K562 (cell line): ENCODE measurements around the gene CFAP54. TPM values are rescaled to one million over a fixed set of nuclear protein-coding genes. Genes with fewer than 3 reads are reported as not detected.

Experiments
- ATAC-seq: fragments of 200-7000 bp; cut with Tn5 transposase; 3 replicates; pipeline ENCODE4 v1.9.1; 2020; ENCODE audit warnings: moderate library complexity
- BruUV-seq: library from RNA; stranded (reverse); fragments of 400-500 nt; replicated peaks from 2 replicates; lab custom pipeline; 2021; lab: Mats Ljungman, UMichigan
- CTCF ChIA-PET: fragments of 300-600 bp; formaldehyde crosslinking; extraction: SDS; loops from one replicate; lab custom pipeline; 2021; ENCODE audit warnings: low intra/inter-chr PET ratio; lab: Yijun Ruan, JAX
- POLR2A ChIA-PET: fragments of 300-600, 350-650 bp; sonication (Branson Sonifier 250); formaldehyde crosslinking; extraction: SDS; loops from one replicate; lab custom pipeline; 2021; ENCODE audit warnings: antibody characterized with exemption, inconsistent platforms; lab: Yijun Ruan, JAX
- DNase-seq, 4 experiments: peaks; one replicate each; pipeline versions ENCODE4 v3.0.0 to v3.0.0-alpha.2; 2011 to 2018; ENCODE audit warnings: low spot score in 3 of 4, mixed read lengths in 3 of 4; ENCODE audit errors: extremely low read depth in 1 of 4
- FAIRE-seq: peaks from 2 replicates; lab custom pipeline; 2011; peaks lifted over from hg19 to GRCh38; lab: Jason Lieb, UNC
- H2AFZ ChIP-seq: 2 replicates; pipeline ENCODE4 v1.6.0; 2011; ENCODE audit warnings: low read depth, low read length, control low read depth, inconsistent platforms
- H3K27ac ChIP-seq: fragments of 200-600 bp; 3 replicates; pipeline ENCODE4 v1.8.0; 2011; ENCODE audit warnings: low read depth, mild to moderate bottlenecking, control low read depth, inconsistent platforms, low read length, moderate library complexity, mixed read lengths; ENCODE audit errors: extremely low read depth
- H3K27me3 ChIP-seq, 2 experiments: fragments of 300-600 bp in 1 of 2; 2 replicates in 1 of 2; 3 replicates in 1 of 2; pipeline versions ENCODE4 v1.6.0 to v1.8.0; 2011; ENCODE audit warnings: inconsistent platforms in 2 of 2, low read length in 2 of 2, mild to moderate bottlenecking in 1 of 2, mixed read lengths in 1 of 2, moderate library complexity in 1 of 2; ENCODE audit not compliant: control insufficient read depth in 2 of 2, insufficient read depth in 2 of 2
- H3K36me3 ChIP-seq: fragments of 300-600 bp; 3 replicates; pipeline ENCODE4 v1.8.0; 2011; ENCODE audit warnings: mild to moderate bottlenecking, low read length, inconsistent platforms; ENCODE audit not compliant: control insufficient read depth, insufficient read depth
- H3K4me1 ChIP-seq, 2 experiments: fragments of 200-600 bp in 1 of 2; replicated peaks in 1 of 2; 2 replicates in 1 of 2; 3 replicates in 1 of 2; pipeline versions ENCODE4 v1.5.1 to v1.8.0; 2011; ENCODE audit warnings: inconsistent platforms in 2 of 2, low read length in 2 of 2, mild to moderate bottlenecking in 1 of 2, mixed read lengths in 1 of 2, moderate library complexity in 1 of 2; ENCODE audit not compliant: control insufficient read depth in 2 of 2, insufficient read depth in 2 of 2
- H3K4me2 ChIP-seq: 2 replicates; pipeline ENCODE4 v1.6.1; 2011; ENCODE audit warnings: low read length, control low read depth, inconsistent platforms, mixed read lengths; ENCODE audit not compliant: insufficient read depth
- H3K4me3 ChIP-seq: fragments of 200-600 bp; sonication (generic), shearing (Covaris generic); 2 replicates; pipeline ENCODE4 v1.5.1; 2016; ENCODE audit warnings: control low read depth, inconsistent platforms
- H3K79me2 ChIP-seq: fragments of 200-600 bp; 3 replicates; pipeline ENCODE4 v1.8.0; 2011; ENCODE audit warnings: low read length, inconsistent platforms; ENCODE audit not compliant: control insufficient read depth, insufficient read depth
- H3K9ac ChIP-seq, 2 experiments: 2 replicates each; pipeline versions ENCODE4 v1.6.0 to v1.6.1; 2011; ENCODE audit warnings: low read depth in 2 of 2, low read length in 2 of 2, control low read depth in 1 of 2, inconsistent platforms in 1 of 2, mild to moderate bottlenecking in 1 of 2, mixed read lengths in 1 of 2; ENCODE audit not compliant: insufficient read depth in 1 of 2
- H3K9me1 ChIP-seq: one replicate; pipeline ENCODE4 v1.6.0; 2011; ENCODE audit warnings: inconsistent platforms, mild to moderate bottlenecking, low read length, moderate library complexity; ENCODE audit not compliant: control insufficient read depth, insufficient read depth
- H3K9me3 ChIP-seq: replicated peaks from 2 replicates; pipeline ENCODE4 v1.5.1; 2011; ENCODE audit warnings: low read depth, low read length, inconsistent platforms; ENCODE audit not compliant: control insufficient read depth, insufficient read depth
- H4K20me1 ChIP-seq: replicated peaks from 2 replicates; pipeline ENCODE4 v1.6.1; 2011; ENCODE audit warnings: low read length, inconsistent platforms, mixed read lengths; ENCODE audit not compliant: control insufficient read depth, insufficient read depth
- CC2D1A ChIP-seq: fragments of 450-650 bp; IDR thresholded peaks from 2 replicates; pipeline ENCODE4 v1.6.1; 2017; ENCODE audit warnings: mild to moderate bottlenecking
- HOXB6 ChIP-seq: fragments of 250-450 bp; sonication (Bioruptor Pico); IDR thresholded peaks from 2 replicates; pipeline ENCODE4 v1.5.1; 2022; ENCODE audit warnings: mild to moderate bottlenecking, borderline replicate concordance
- MGA ChIP-seq: fragments of 450-650 bp; IDR thresholded peaks from 2 replicates; pipeline ENCODE4 v1.6.1; 2016; ENCODE audit warnings: mild to moderate bottlenecking, moderate library complexity
- NFIC ChIP-seq: fragments of 450-650 bp; IDR thresholded peaks from 2 replicates; pipeline ENCODE4 v1.6.1; 2017; ENCODE audit warnings: mild to moderate bottlenecking, inconsistent platforms
- NONO ChIP-seq, 2 experiments: fragments of 200-400 bp in 1 of 2; fragments of 450-650 bp in 1 of 2; formaldehyde crosslinking in 1 of 2; IDR thresholded peaks; 2 replicates each; pipeline ENCODE4 v1.6.1; 2017; ENCODE audit warnings: low read depth in 2 of 2, mild to moderate bottlenecking in 2 of 2, moderate library complexity in 2 of 2, low read length in 1 of 2
- YBX1 ChIP-seq: fragments of 450-650 bp; IDR thresholded peaks from 2 replicates; pipeline ENCODE4 v1.7.1; 2016; ENCODE audit warnings: mild to moderate bottlenecking
- ZFP30 ChIP-seq: fragments of 250-450 bp; sonication (Bioruptor Pico); IDR thresholded peaks from 2 replicates; pipeline ENCODE4 v1.8.0; 2022; ENCODE audit warnings: moderate library complexity, mild to moderate bottlenecking, inconsistent platforms, borderline replicate concordance
- WGBS: fragments of 100-300 bp; shearing (Covaris generic); methylation state at CpG from one replicate; pipeline ENCODE4 v1.1.6; 2016; ENCODE audit warnings: low coverage, mixed read lengths; ENCODE audit not compliant: insufficient coverage; ENCODE audit errors: missing lambda C conversion rate; 5-methylcytosine and 5-hydroxymethylcytosine counted together
- in situ Hi-C: fragments of 300-500 bp; cut with MboI; formaldehyde crosslinking; loops from 4 replicates; pipeline ENCODE4 v1.15.0; 2018; ENCODE audit warnings: inconsistent platforms, mixed read lengths
- intact Hi-C: fragments of 100-400 bp; cut with micrococcal nuclease; formaldehyde crosslinking; loops from 2 replicates; pipeline ENCODE4 v1.14.2; 2022
- polyA plus RNA-seq, 8 experiments: library from polyadenylated mRNA; depleted of rRNA in 4 of 8; stranded (reverse) in 5 of 8; unstranded in 3 of 8; fragments of >200 nt; fragmentation: Nextera tagmentation in 2 of 8; fragmentation: Illumina TruSeq in 1 of 8; extraction: Ambion mirVana in 2 of 8; extraction: Trizol in 1 of 8; gene quantifications; 2 replicates each; pipeline versions ENCODE4 v1.2.1 to v1.2.3, GENCODE V29; 2011 to 2014; ENCODE audit warnings: inconsistent platforms in 1 of 8, missing spikeins in 1 of 8
- total RNA-seq, 7 experiments: library from RNA; depleted of rRNA in 6 of 7; stranded (reverse); fragments of >200 nt in 6 of 7; fragmentation: Illumina TruSeq in 2 of 7; extraction: Trizol in 2 of 7; gene quantifications; 2 replicates each; pipeline versions ENCODE4 v1.2.1 to v1.2.3, GENCODE V29; 2011 to 2021; ENCODE audit warnings: low replicate concordance in 1 of 7
- TF ChIP-seq, protein P1 (sequence below), 2 experiments: fragments of 450-650 bp; IDR thresholded peaks; 2 replicates each; pipeline ENCODE4 v1.6.1; 2018; ENCODE audit warnings: mild to moderate bottlenecking in 2 of 2, low read depth in 1 of 2; ENCODE audit not compliant: partially characterized antibody in 2 of 2

CFAP54 gene
- total and polyA plus RNA-seq, 9 of the 15 experiments (the other 6 are each of a cell fraction or from before 2014, with no cell fraction given): 0.03 to 0.23 (median 0.10) TPM; not detected in 3

- Histone ChIP-seq H3K79me2 (no peaks in the 10 kb centered on the region), H3K4me2 (no peak overlapping the region), H3K9ac (no peak overlapping the region), H2AFZ (no peak overlapping the region), H3K27me3 (no peaks in the 10 kb centered on the region), H3K27ac (no peak overlapping the region), H3K4me1 (no peaks in the 10 kb centered on the region), H3K4me3 (no peak overlapping the region), H4K20me1 (no peaks in the 10 kb centered on the region), H3K9me1 (no peaks in the 10 kb centered on the region), H3K9me3 (no peaks in the 10 kb centered on the region), H3K36me3 (no peaks in the 10 kb centered on the region)
- FAIRE-seq (no peak), ATAC-seq (no peak), DNase-seq (no peak)
- BruUV-seq: no TSS peak
- 4% methylated on average over 3 of the region's 3 CpGs for WGBS
- in situ Hi-C loops (no loop called here), intact Hi-C loops (no loop called here)
- POLR2A ChIA-PET: no interaction called here
- CTCF ChIA-PET: no interaction called here
- no peak for TF ChIP-seq HOXB6
- no peak for TF ChIP-seq MGA
- no peak for TF ChIP-seq NONO (IDR thresholded peaks at IDR 0.05; ENCODE audit: low read depth in 2 of 2, low read length in 1 of 2)
- TF ChIP-seq, protein P1, sequence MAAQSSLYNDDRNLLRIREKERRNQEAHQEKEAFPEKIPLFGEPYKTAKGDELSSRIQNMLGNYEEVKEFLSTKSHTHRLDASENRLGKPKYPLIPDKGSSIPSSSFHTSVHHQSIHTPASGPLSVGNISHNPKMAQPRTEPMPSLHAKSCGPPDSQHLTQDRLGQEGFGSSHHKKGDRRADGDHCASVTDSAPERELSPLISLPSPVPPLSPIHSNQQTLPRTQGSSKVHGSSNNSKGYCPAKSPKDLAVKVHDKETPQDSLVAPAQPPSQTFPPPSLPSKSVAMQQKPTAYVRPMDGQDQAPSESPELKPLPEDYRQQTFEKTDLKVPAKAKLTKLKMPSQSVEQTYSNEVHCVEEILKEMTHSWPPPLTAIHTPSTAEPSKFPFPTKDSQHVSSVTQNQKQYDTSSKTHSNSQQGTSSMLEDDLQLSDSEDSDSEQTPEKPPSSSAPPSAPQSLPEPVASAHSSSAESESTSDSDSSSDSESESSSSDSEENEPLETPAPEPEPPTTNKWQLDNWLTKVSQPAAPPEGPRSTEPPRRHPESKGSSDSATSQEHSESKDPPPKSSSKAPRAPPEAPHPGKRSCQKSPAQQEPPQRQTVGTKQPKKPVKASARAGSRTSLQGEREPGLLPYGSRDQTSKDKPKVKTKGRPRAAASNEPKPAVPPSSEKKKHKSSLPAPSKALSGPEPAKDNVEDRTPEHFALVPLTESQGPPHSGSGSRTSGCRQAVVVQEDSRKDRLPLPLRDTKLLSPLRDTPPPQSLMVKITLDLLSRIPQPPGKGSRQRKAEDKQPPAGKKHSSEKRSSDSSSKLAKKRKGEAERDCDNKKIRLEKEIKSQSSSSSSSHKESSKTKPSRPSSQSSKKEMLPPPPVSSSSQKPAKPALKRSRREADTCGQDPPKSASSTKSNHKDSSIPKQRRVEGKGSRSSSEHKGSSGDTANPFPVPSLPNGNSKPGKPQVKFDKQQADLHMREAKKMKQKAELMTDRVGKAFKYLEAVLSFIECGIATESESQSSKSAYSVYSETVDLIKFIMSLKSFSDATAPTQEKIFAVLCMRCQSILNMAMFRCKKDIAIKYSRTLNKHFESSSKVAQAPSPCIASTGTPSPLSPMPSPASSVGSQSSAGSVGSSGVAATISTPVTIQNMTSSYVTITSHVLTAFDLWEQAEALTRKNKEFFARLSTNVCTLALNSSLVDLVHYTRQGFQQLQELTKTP (IDR thresholded peaks at IDR 0.05; ENCODE audit: low read depth in 1 of 2, partially characterized antibody in 2 of 2): no peak
- TF ChIP-seq YBX1: no peak
- no peak for TF ChIP-seq ZFP30 (CRISPR knock-in tag)
- TF ChIP-seq CC2D1A: no peak
- no peak for TF ChIP-seq NFIC
Observed at GRCh38 chr12:96635844-96636243, 146.5 kb downstream of the CFAP54 start.
